Myocyte (in vitro differentiated cells): Measurements from ENCODE around the gene ANKS6. TPM values are rescaled to one million over a fixed set of nuclear protein-coding genes. Genes with fewer than 3 reads are reported as not detected.
A peak's percentile ranks its signal among the peaks of the same experiment; 100 is the strongest.

ENCODE experiments used
- DNase-seq: peaks from one replicate; pipeline ENCODE4 v3.0.0-alpha.2; 2012; ENCODE audit warnings: low read depth
- total RNA-seq: library from RNA; depleted of rRNA; stranded (reverse); fragments of >200 nt; gene quantifications from 2 replicates; pipeline ENCODE4 v1.2.3, GENCODE V29; 2014

ANKS6 gene
- total RNA-seq, 1 donor from 2014 or later, result 12.9 TPM

GRCh38 chr9:98740226-98740881, 56.0 kb downstream of the ANKS6 start:
- DNase-seq, result no peak

GRCh38 chr9:98738741-98739140, 57.6 kb downstream of the ANKS6 start:
- no peak for DNase-seq

GRCh38 chr9:98736226-98736625, 60.1 kb downstream of the ANKS6 start:
- DNase-seq, result no peak

GRCh38 chr9:98732801-98733200, 63.6 kb downstream of the ANKS6 start:
- DNase-seq, result no peak

GRCh38 chr9:98732091-98732490, 64.3 kb downstream of the ANKS6 start:
- no peak for DNase-seq

- peak; percentile 47 for DNase-seq
These were observed 65.5 kb downstream of the ANKS6 start for GRCh38 chr9:98730871-98731270.

- DNase-seq, result no peak
These were observed 67.9 kb downstream of the ANKS6 start for GRCh38 chr9:98728500-98728899.

- DNase-seq, result no peak
These were observed 68.9 kb downstream of the ANKS6 start for GRCh38 chr9:98727428-98727827.

- no peak for DNase-seq
These were observed 69.6 kb downstream of the ANKS6 start for GRCh38 chr9:98726735-98727134.

GRCh38 chr9:98724810-98725530, 71.4 kb downstream of the ANKS6 start:
- no peak for DNase-seq

GRCh38 chr9:98721643-98722042, 74.7 kb downstream of the ANKS6 start:
- DNase-seq, result no peak

- DNase-seq, result no peak
These were observed 76.0 kb downstream of the ANKS6 start for GRCh38 chr9:98720402-98720801.

- DNase-seq, result no peak
These were observed 77.3 kb downstream of the ANKS6 start for GRCh38 chr9:98719055-98719454.

GRCh38 chr9:98714833-98715232, 81.5 kb downstream of the ANKS6 start:
- DNase-seq, result no peak

- no peak for DNase-seq
These were observed 83.4 kb downstream of the ANKS6 start for GRCh38 chr9:98712987-98713386.

- DNase-seq, result peak; percentile 55
These were observed 86.1 kb downstream of the ANKS6 start for GRCh38 chr9:98709968-98710965.

GRCh38 chr9:98708933-98709911, 87.1 kb downstream of the ANKS6 start, which contains the start of gene GABBR2:
Gene GABBR2 (minus strand): TSS chr9:98708935. CDS start chr9:98708737, 198 bp downstream.
- DNase-seq, result no peak

GRCh38 chr9:98708103-98708932, 88.0 kb downstream of the ANKS6 start:
- DNase-seq, result no peak
